OCI-LY3 (cell line): Measurements from ENCODE around the gene NHERF2.

Experiments used
- CTCF ChIP-seq: fragments of 200-600, 300-600 bp; sonication (generic); IDR thresholded peaks from 2 replicates; pipeline ENCODE4 v1.5.1; 2014; ENCODE audit warnings: antibody characterized with exemption, low read length, low read depth
- EZH2phosphoT487 ChIP-seq: fragments of 200-600 bp; shearing (Covaris generic); IDR thresholded peaks from 2 replicates; pipeline ENCODE4 v1.6.1; 2018; ENCODE audit warnings: antibody characterized with exemption, mixed run types, low read depth

- TF ChIP-seq CTCF (no peak), EZH2phosphoT487 (no peak)
Measured at GRCh38 chr16:2036200-2036966, 9.7 kb downstream of the NHERF2 start.
